ENCODE results near the gene CMKLR1.

DNA sequence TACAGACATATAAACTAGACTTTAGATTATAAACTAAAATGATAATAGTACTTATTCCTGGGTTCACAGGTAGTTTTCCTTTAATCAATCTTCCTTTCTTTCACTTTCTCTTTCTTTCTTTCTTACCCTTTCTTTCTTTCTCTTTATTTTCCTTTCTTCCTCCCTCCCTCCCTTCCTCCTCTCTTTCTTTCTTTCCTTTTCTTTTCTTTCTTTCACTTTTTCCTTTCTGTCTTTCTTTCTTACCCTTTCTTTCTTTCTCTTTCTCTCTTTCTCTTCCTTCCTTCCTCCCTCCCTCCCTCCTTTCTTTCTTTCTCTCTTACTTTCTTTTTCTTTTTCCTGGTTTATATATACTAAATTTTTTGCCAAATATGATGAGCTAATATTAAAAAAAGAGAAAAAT is 61.5 kb downstream of the CMKLR1 start:
- TF ChIP-seq, protein P1, sequence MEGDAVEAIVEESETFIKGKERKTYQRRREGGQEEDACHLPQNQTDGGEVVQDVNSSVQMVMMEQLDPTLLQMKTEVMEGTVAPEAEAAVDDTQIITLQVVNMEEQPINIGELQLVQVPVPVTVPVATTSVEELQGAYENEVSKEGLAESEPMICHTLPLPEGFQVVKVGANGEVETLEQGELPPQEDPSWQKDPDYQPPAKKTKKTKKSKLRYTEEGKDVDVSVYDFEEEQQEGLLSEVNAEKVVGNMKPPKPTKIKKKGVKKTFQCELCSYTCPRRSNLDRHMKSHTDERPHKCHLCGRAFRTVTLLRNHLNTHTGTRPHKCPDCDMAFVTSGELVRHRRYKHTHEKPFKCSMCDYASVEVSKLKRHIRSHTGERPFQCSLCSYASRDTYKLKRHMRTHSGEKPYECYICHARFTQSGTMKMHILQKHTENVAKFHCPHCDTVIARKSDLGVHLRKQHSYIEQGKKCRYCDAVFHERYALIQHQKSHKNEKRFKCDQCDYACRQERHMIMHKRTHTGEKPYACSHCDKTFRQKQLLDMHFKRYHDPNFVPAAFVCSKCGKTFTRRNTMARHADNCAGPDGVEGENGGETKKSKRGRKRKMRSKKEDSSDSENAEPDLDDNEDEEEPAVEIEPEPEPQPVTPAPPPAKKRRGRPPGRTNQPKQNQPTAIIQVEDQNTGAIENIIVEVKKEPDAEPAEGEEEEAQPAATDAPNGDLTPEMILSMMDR (IDR thresholded peaks at IDR 0.05; ENCODE audit: borderline replicate concordance, extremely low read depth, low read length, poor library complexity, severe bottlenecking), result no peak
- no peak for TF ChIP-seq EZH2 (IDR thresholded peaks at IDR 0.05; ENCODE audit: borderline replicate concordance, low read depth, low read length, severe bottlenecking)

All from DND-41 (cell line).